Omental fat pad (tissue), 4 donors: ENCODE results near the gene FGGY. TPM values are rescaled to one million over a fixed set of nuclear protein-coding genes. Genes with fewer than 3 reads are reported as not detected.
"Not testable (repeated sequence)": the region's sequence is repeated elsewhere in the genome, so short reads cannot be mapped to it uniquely, and the experiment has no call there.

ENCODE experiments used
- ATAC-seq: fragments of 150-250 bp; one replicate; pipeline ENCODE4 v1.9.1; 2016; ENCODE audit warnings: mild to moderate bottlenecking, moderate library complexity; ENCODE audit not compliant: low FRiP score
- DNase-seq: peaks from one replicate; pipeline ENCODE4 v3.0.0-alpha.2; 2019; ENCODE audit warnings: low spot score
- CTCF ChIP-seq, 3 donors: fragments of 450-650 bp; IDR thresholded peaks; one replicate each; pipeline ENCODE4 v1.5.1; 2016 to 2017; ENCODE audit warnings: antibody characterized with exemption in 3 of 3, mild to moderate bottlenecking in 3 of 3, moderate library complexity in 2 of 3
- total RNA-seq, 4 donors: library from RNA; depleted of rRNA; stranded (reverse); fragments of >200 nt; gene quantifications; one replicate each; pipeline ENCODE4 v1.1.0, GENCODE V29; 2016

FGGY gene
- total RNA-seq, 4 donors from 2014 or later, result 4.9 to 20.6 (median 10.7) TPM

- ATAC-seq (peak; percentile 94), DNase-seq (peak; percentile 72)
- no peak for TF ChIP-seq CTCF (IDR thresholded peaks at IDR 0.05)
Observed at GRCh38 chr1:59707178-59707791, 410.4 kb downstream of the FGGY start.

GRCh38 chr1:59709333-59709732, 412.4 kb downstream of the FGGY start:
- TF ChIP-seq CTCF (IDR thresholded peaks at IDR 0.05), result no peak
- DNase-seq (no peak), ATAC-seq (no peak)

GRCh38 chr1:59710920-59711319, 414.0 kb downstream of the FGGY start:
- DNase-seq, ATAC-seq: not testable (repeated sequence)

GRCh38 chr1:59714219-59714618, 417.3 kb downstream of the FGGY start:
- no peak for TF ChIP-seq CTCF (IDR thresholded peaks at IDR 0.05)
- DNase-seq (no peak), ATAC-seq (no peak)

- no peak for TF ChIP-seq CTCF (IDR thresholded peaks at IDR 0.05)
- ATAC-seq (no peak), DNase-seq (no peak)
Observed at GRCh38 chr1:59714966-59715365, 418.1 kb downstream of the FGGY start.

GRCh38 chr1:59716832-59717231, 419.9 kb downstream of the FGGY start:
- no peak for TF ChIP-seq CTCF (IDR thresholded peaks at IDR 0.05)
- DNase-seq, result no peak
- no peak for ATAC-seq

- no peak for DNase-seq
- no peak for TF ChIP-seq CTCF (IDR thresholded peaks at IDR 0.05)
- no peak for ATAC-seq
Observed at GRCh38 chr1:59718064-59718988, 421.4 kb downstream of the FGGY start.
